HG03469 (cell line): ENCODE results near the gene MPP2.
"Not testable (repeated sequence)": the region's sequence is repeated elsewhere in the genome, so short reads cannot be mapped to it uniquely, and the experiment has no call there.

Experiments
- ATAC-seq: cut with Tn5 transposase; IDR thresholded peaks from one replicate; pipeline ENCODE4 v1.9.1; 2021; ENCODE audit warnings: mild to moderate bottlenecking, moderate library complexity, moderate number of reproducible peaks; ENCODE audit not compliant: unreplicated experiment

MPP2 gene

DNA sequence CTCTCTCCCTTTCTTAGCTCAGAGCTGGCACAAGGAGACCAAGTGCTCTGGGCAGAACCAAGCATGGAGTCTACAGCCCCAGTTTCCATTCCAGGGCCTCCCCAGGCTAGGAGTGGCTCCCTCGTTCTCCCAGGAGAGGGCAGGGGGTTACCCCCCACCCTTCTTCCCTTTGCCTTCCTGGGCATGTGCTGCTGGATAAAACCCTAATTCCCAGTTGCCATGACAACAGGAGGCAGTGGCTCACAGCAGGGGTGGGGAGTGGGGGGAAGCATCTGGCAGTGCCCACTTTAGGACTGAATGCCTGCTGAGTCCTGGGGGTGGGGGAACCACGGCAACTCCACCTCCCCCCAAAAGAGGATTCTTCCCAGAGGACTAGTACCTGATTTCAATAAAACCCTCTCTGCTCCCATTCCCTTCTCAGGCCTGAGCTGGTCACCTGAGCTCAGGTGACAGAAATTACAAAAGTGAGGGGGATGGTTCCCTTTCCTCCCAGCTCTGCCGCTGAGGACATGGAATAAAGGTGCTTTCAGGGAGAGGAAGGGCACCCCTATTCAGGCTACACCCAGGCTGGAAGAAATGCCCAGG, 1.8 kb downstream of the MPP2 start:
- no peak for ATAC-seq

DNA sequence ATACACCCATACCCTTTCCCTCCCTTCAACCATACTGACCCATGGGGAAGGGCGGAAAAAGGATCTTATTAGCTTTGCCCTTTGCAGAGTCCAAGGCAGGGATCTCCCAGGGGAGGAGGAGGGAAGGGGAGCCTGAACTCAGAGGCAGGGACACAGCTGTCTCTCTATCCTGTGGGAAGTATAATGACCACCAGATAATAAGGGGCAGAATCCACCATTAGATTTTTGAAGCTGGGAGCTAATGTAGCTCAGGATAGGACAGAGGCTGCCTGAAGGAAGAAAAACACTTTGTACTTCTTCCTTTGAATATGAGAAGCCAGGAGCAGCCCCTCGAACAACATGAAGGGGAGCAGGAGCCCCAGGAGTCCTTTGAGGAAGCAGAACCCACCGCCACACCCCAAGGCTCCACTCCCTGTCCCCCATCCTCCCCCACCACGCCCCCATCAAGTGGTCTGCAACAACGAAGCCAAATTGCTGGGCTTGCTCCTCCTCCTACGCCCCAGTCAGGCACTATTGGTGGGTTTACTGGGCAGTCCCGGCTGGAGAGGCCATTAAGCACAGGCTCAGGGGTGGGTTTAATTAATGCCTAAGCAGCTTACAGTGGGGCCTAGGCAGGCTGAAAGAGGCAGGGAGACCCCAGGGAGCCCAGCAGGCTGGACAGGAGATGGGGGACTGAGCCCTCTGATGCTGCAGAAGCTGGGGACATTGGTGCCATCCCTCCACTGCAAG, 5.3 kb downstream of the MPP2 start:
- no peak for ATAC-seq

DNA sequence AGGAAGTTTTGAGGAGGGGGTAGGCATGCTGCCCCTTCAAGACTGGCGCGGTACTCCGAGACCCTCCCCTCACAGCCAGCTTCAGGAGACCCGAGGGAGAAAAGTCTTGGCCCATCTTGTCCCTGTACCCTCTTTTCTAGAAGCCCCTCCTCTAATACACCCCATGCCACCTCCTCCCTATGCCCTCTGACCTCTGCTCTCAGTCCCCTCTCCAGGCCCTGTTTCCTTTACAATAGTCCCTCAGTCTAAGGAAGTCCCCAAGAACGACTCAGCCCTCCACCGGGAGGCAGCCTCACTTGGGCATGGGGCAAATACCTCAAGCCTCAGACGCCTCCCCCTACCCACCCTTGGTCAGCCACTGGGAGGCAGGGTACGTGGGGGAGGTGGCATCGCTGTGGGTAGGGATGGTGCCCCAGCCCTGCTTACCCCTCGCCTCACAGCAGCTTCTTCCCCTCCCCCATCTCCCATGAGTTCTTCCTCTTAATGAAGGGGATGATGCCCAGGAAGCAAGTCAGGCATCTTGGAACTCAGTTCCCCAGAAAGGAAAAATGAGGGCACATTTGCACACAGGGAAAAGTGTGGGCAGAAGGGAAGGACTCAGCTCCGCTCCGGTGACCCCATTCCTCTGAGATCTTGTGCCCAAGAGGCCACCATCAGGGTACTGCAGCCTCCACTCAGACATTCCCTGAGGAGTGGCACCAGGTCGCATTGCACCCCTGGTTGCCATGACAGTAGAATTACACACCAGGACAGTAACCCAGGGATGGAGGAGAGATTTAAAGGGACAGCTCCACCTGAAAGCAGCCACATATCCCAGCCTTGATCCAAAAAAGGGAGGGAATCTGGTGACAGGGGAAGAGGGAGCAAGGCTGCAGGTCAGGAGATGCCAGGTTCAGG, 6.2 kb downstream of the MPP2 start:
- no peak for ATAC-seq

DNA sequence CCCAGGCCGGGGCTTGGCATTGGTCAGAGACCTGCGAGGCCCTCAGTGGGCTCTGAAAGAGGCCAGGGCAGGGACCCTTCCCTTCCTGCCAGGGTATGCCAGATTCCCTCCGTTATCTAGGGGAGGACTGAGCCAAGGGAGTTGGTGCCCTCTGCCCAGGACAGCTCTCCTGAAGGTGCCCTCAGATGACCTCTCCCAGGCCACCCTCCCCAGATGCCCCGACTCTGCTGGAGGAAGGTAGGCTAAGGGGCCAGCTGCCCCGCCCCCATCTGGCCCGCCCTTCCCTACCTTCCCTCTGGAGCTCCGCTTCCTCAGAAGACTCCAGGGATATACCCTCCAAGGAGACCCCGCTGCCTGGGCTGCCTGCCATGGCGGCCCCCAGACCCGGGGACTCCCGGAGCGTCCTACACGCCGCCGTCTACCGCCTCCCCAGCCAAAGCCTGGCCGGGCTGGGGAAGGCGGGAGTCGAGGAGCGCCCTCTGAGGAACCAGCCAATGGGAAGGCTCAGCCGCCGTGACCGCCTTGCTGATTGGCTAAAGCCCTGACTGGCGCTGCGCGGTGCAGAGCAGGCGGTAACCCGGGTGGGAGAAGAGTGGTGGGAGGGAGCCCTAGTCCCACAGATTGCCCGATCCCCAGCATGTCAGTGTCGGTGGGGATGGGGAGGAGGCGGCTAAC, 7.0 kb downstream of the MPP2 start:
- no peak for ATAC-seq

DNA sequence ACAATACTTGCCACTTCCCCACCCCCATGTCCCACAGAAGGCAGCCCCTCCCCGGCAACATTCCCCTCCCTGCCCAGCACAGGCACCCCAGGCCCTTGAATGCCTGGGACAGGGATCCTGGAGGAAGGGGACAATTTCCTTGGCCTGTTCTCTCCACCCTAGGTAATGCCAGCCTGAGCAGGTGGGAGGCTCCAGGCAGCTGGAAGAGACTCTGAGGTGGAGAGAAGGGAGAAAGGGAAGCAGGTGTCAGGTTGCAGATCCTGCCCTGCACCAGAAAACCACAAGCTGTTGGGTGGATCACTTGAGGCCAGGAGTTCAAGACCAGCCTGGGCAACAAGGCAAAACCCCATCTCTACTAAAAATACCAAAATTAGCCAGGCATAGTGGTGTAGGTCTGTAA, 8.9 kb downstream of the MPP2 start:
- no peak for ATAC-seq

DNA sequence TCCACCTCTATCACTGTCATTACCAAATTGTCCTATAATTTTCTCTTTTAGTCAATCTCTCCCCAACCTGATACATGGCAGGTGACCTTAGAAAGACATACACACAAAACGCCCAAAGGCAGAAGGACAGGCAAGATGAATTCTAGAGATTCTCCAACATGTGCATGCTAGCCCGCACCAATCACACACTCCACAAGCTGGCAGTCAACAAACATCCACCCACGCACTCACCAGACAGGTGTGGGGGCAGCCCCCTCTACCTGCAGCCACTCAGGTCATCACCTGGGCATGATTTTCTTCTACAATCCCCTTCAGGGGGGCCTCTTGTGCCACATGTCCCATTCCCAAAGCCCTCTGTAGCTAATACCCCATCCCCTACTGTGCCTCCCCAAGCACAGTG, 9.5 kb downstream of the MPP2 start:
- ATAC-seq, result no peak

DNA sequence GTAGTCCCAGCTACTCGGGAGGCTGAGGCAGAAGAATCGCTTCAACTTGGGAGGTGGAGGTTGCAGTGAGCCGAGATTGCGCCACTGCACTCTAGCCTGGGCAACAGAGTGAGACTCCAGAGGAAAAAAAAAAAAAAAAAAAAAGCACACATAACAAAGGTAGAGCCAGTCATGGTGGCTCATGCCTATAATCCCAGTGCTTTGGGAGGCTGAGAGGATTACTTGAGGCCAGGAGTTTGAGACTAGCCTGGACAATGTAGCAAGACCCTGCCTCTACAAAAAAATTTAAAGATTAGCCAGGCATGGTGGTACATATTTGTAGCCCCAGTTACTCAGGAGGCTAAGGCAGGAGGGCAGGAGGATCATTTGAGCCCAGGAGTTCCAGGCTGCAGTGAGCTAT, 12.8 kb downstream of the MPP2 start:
- ATAC-seq, result not testable (repeated sequence)

DNA sequence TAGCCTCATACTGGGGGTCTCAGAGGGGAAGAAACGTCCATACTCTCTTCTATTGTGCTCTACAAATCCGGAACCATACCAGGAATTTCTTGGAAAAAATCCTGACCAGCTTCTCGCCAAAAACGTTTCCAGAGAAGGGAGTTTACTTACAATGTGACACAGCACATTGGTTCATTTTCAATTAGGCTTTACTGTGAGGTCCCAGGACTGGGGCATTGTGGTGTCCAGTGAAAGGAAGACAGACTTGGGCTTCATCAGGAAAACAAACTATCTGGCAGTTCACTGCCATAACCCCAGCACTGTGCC, 14.7 kb downstream of the MPP2 start:
- ATAC-seq, result no peak

DNA sequence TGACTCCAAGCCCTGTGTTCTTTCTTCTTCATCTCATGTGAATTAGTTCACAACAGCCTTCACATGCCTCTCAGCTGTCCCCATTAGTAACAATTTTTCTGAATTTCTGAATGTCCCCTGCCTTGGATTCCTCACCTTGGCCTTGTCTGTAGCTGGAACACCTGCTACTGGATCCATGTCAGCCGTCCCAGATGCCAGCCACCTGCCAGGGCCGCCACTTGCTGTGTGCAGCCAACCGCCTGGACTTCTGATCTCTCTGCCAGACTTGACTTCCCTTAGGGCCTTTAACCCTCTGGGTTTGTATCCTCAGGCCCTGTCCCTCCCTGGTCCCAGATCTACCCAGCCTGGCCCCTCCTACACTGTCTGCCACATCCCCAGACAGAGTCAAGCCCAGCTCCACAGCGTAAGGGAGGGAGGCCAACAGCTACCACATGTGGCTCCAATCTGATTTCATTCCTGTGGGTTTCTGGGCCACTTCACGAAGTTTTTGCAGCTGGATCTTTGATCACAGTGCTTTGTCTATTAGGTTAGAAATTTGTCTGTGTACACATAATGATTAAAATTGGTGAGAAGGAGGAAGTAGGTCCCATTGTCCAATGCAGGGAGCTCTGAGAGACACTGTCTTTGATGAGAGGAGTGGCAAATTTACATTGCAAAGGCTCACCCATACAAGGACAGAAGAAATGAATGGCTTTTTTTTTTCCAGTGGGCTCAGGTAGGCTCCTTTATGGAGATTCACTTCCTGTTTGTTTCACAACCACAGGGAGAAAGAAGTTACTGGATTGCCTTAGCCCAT, 15.3 kb downstream of the MPP2 start:
- ATAC-seq, result no peak

DNA sequence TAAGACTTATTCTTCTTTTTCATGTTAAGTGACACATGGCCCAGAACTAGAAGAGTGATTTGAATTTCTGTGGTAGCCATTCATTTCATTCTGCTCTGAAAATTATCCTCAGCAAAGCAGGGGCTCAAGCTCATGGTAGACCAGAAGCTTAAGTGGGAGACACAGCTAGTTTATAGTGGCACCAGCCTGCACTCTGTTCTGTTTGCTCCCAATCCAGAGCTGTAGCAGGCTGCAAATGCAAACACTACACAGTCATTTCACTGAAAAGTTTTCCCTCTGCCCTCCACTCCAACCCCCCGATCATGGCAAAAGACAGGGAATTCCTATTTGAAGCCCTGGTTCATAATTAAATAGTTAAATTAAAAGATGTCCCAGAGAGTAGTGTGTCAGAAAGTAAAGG, 17.1 kb downstream of the MPP2 start:
- no peak for ATAC-seq

DNA sequence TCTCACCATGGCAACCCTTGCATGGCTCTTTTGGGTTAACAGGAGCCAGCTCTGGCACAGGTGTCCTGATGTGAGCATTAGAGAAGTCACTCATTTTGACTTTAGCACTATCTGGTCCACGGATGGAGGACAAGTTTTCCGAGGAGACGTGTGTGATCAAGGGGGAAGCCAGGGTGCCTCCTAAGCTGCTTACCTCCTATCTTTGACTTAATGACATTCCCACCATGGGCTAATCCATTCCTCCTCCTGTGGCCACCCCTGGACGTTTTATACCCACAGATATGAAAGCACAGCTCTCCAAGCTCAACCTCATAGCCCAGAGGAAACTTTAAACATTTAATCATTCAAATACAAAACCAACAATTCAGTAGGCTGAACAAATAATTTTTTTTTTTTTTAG, 18.8 kb downstream of the MPP2 start:
- ATAC-seq, result no peak

DNA sequence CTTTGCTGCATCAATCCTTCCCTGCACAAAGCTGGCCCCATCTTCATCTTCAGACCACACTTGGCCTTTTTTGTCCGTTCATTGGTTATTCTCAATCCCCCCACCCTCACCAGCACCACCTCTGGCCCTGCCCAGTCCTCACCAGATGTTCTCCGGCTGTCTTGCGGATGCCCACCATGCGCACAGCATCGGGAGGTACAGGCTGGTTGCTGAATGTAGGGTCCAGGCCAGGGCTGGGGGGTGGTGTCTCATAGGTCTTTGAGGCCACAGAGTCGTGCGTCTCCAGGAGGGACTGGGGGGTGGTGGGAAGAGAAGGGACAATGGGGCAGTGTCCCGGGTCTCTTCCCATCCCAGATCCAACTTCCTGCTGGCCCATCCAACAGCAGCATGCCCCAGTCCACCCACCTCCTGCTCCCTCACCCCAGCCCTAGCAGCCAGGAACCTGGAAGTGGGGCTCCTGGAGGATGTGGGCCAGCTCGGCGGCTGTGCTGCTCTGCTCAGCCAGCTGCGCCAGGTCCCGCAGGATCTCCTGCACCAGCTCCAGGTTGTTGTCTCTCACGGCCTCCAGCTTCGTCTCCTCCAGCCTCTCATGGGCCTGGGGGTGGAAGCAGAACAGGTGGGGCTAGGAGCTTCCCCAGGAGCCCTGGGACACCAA, 24.4 kb downstream of the MPP2 start:
- no peak for ATAC-seq

DNA sequence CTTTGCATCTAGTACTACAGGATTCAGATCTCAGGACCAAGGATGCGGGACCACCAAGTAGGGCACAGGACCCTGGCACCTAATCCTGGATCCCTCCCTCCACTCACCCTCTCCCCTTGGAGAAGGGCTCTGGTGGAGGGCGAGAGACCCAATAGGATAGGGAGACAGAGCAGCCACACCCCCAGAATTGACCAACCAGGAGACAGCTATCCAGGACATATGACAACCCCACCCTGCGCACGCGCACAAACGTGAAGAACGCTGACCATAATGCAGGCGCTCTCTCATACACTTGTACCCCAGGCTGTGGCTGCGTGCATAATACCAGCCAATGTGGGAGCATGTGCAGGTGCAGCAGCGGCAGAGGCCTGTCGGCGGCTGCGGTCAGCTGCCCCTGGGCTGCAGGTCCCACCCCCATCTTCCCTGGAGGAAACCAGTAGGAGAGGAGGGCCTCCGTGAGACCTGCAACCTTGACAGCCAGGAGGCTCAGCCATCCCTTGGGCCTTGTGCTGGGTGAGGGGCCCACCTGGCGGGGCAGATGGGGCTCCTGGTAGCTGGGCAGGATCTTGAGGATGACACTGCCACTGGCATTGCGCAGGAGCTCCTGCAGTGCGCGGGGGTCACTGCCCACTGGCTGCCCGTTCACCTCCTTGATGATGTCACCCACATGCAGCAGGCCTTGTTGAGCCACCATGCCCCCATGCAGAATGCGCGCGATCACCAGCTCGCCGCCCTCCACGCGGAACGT, 25.4 kb downstream of the MPP2 start:
- ATAC-seq, result no peak

DNA sequence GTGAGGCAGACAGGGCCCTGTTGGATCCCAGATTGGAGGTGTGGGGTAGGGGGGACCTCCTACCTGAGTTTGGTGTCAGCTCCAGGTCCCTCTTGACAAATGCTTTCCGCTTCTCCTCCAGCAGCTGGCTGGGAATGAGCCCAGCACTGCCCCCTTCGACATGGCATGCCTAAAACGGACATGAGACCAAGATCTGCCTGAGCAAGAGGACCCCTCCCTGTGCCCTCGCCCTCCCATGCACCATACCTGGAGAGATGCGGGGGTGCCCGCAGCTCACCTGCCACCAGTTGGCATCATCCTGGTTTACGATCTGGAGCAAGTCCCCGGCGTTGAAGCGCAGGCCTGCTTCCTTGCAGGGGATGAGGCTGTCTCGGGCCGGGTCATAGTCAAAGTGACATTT, 26.2 kb downstream of the MPP2 start:
- ATAC-seq, result no peak

DNA sequence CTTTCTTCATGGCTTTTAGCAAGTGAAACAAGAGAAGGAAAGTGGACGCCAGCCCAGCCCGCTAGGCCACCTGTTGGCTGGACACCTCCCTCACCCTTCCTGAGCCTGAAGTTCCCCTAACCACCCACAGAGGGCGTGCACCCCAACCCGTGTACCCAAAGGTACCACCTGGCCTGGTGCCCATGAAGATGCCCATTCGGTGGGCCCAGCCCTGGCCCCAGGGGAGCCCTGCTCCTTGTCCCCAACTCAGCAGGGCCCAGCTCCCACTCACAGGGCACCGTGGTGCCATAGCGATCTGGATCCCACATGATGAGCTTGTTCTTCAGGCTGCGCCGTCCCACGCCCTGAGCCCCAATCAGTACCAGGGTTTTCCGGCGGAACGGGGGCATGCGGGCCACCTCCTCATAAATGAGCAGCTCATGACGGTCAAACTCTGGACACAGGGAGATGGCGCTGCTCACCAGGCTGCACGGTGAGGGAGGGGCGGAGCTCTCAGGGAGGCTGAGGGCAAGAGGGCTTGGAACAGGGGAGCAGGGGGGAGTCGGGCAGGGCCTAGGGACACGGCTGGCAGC, 26.8 kb downstream of the MPP2 start:
- no peak for ATAC-seq

DNA sequence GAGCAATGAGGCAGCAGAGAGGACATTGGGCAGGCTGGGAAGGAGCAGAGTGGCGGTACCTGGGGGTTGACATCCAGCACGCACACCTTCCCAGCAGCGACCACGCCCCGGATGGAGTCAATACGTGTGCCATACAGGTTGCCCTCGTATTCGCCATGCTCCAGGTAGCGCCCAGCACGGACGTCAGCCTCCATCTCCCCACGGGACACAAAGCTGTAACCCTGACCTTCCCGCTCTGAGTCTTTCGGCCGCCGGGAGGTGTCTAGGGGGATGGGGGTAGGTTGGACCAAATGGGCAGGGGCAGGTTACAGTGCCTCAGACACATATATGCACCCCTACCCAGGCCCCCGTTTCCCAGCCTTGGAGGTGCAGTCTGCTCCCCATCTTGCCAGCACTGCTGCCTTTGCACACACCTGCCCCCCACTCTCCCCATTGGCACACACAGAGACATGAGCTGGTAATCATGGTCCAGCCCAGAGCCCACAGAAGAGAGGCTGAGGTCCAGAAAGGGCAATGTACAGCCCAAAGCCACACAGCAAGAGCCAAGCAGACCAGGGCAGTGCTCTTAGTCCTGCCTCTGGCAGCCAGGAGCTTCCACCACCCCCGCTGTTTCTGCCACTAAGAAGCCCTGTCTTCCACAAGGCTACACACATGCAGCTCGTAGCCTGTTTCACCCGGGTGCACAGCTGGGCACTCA, 27.5 kb downstream of the MPP2 start:
- ATAC-seq, result no peak

DNA sequence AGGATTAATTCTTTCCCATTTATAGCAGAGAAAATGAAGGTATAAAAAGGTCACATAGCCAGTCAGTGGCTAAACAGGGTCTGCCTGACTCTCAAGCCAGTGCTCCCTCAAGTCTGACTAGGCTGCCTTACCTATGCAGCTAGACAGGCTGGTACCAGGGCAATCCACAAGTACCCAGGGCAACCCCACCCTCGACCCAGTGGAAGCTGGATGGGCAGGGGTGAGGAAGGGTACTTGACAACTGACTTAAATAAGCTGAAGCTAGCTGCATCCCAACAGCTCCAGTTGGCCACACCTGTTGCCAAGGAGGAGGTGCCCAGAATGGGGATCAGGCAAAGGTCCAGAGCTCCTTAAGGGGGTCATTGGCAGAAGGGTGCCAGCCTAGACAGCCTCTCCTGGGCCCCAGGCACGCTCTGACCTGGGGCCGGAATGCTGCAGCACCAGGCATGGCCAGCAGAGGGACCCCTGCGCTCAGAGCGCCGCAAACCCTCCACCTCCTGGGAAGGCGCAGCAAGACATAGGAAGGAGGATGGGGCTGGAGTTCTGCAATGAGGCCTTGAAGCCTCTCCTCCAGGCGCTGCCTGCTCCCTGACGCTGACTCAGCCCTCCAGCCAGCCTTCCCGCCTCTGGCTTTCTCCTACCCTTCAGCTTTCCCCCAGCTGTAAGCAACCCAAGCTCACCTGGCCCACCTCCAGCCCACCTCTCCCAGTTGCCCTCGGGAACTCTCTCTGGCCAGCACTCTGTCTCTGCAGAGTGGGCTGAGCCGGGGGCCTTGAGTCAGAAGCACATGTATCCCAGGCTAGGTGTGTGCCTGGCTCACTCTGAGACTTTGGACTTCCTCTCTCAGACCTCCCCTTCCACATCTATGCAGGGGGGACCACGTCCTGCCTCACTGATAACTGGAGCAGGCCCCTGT, 28.8 kb downstream of the MPP2 start:
- ATAC-seq, result no peak
